Uterus (tissue), 2 donors: ENCODE results near the gene NLN.

ENCODE experiments used
- POLR2A ChIP-seq, 2 donors: fragments of 450-650 bp; IDR thresholded peaks; one replicate each; pipeline ENCODE4 v1.6.1; 2016; ENCODE audit warnings: antibody characterized with exemption in 2 of 2, mild to moderate bottlenecking in 1 of 2, moderate library complexity in 1 of 2
- TF ChIP-seq, protein P1 (sequence below), 4 experiments: fragments of 200-600 bp in 2 of 4; fragments of 450-650 bp in 2 of 4; sonication (generic) in 2 of 4; IDR thresholded peaks; one replicate each; pipeline ENCODE4 v1.5.1; 2016 to 2019; ENCODE audit warnings: antibody characterized with exemption in 4 of 4, mild to moderate bottlenecking in 2 of 4, moderate library complexity in 1 of 4

DNA sequence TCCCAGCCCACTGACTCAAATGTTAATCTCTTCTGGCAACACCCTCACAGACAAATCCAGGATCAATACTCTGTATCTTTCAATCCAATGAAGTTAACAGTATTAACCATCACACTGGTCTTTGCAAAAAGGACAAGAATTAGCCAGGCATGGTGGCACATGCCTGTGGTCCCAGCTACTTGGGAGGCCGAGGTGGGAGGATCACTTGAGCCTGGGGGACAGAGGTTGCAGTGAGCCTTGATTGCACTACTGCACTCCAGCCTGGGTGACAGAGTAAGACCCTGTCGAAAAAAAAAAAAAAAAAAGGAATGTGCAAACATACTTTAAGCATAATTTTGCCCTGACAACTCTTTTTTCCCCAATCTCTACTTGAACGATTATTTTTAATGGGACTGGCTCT lies 146.5 kb downstream of the NLN start:
- TF ChIP-seq POLR2A (IDR thresholded peaks at IDR 0.05): no peak
- TF ChIP-seq, protein P1, sequence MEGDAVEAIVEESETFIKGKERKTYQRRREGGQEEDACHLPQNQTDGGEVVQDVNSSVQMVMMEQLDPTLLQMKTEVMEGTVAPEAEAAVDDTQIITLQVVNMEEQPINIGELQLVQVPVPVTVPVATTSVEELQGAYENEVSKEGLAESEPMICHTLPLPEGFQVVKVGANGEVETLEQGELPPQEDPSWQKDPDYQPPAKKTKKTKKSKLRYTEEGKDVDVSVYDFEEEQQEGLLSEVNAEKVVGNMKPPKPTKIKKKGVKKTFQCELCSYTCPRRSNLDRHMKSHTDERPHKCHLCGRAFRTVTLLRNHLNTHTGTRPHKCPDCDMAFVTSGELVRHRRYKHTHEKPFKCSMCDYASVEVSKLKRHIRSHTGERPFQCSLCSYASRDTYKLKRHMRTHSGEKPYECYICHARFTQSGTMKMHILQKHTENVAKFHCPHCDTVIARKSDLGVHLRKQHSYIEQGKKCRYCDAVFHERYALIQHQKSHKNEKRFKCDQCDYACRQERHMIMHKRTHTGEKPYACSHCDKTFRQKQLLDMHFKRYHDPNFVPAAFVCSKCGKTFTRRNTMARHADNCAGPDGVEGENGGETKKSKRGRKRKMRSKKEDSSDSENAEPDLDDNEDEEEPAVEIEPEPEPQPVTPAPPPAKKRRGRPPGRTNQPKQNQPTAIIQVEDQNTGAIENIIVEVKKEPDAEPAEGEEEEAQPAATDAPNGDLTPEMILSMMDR (IDR thresholded peaks at IDR 0.05): no peak
